HG02970 (cell line): ENCODE data around the gene MACROD1.

Source experiments
- ATAC-seq: cut with Tn5 transposase; IDR thresholded peaks from one replicate; pipeline ENCODE4 v1.9.1; 2021; ENCODE audit warnings: mild to moderate bottlenecking, moderate library complexity, moderate number of reproducible peaks; ENCODE audit not compliant: unreplicated experiment, low FRiP score

MACROD1 gene

GRCh38 chr11:64156235-64157011, 9.5 kb downstream of the MACROD1 start:
- ATAC-seq, result no peak

DNA sequence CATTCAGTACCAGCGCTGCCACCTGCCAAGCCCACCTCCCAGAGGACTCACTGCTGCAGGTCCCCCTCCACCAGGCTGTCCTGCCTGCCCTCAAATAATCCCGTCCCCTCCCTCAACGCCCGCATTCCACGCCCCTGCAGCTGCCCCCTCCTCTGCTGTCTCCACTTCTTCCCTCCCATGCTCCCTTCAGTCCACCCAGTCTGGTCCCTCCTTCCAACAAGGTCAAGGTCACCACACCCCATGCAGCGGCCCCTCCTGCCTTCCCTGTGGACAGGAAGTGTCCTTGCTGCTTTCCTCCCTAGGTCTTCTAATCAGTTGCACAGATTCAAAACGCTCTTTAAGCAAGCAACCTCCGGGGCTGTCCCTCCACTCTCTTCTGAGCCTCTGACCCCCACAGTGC, 12.1 kb downstream of the MACROD1 start:
- ATAC-seq, result no peak

- no peak for ATAC-seq
These were observed 12.8 kb downstream of the MACROD1 start for GRCh38 chr11:64152841-64153691.

DNA sequence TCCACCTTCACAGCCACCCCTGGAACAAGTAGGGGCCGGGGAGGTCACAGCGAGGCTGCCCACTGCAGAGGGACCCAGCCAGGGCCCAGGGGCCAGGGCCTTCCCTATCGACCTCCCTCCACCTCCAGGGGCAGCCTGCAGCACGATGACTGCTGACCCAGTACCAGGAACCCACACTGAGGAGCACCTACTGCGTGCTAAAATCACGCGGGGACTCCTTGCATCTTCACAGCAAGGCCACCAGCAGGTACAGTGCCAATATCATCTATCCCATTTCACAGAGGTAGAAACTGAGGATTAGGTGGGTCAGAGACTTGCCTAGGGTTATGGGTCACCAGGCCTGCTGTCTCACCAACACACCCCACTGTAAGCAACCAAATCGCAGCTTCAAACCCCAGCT, 14.6 kb downstream of the MACROD1 start:
- ATAC-seq, result no peak

GRCh38 chr11:64150481-64151239, 15.3 kb downstream of the MACROD1 start:
- no peak for ATAC-seq

GRCh38 chr11:64150051-64150450, 15.9 kb downstream of the MACROD1 start:
- no peak for ATAC-seq

- no peak for ATAC-seq
These were observed 16.8 kb downstream of the MACROD1 start for GRCh38 chr11:64148917-64149617.

- ATAC-seq, result no peak
These were observed 17.5 kb downstream of the MACROD1 start for GRCh38 chr11:64148226-64148916.

GRCh38 chr11:64146036-64146955, 19.6 kb downstream of the MACROD1 start:
- no peak for ATAC-seq

DNA sequence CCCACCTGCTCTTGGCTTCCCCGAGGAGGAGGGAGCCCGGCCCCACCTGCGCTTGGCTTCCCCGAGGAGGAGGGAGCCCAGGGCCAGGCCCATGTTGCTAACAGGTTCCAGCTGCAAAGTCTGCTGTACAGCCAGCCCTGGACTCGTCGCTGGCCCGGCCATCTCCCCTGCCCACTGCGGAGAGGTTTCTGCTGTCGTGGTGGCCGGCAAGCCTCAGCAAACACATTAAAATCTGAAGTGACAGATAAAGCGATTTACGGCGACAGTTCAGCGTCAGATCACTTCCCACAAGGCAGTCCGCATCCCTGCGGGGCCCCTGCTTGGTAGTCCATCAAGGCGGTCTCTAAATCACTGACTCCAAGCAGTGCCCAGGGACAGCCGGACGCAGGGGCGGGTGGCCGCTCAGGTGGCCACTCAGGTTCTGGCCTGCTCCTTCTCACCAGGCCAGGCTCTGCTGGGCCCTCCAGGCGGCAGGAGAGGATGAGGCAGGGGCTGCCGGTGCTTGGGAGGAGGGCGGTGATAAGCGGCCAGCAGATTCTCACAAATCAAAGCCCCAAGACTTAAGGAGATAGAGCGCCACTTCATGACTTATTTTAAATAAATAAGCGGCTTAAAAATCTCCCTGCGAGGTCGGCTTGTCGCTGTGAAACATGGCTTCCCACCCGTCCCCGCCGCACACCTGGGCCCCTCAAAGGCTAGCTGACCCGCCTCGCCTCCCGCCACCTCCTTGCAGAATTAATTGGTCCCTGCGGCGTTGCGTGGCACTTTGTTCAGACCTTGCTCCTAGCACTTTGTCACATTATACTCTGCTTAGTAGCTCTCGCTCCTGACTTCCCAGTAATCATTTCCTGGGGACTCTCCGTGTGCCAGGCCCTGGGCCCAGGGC, 21.1 kb downstream of the MACROD1 start:
- no peak for ATAC-seq

GRCh38 chr11:64141081-64141783, 24.7 kb downstream of the MACROD1 start:
- no peak for ATAC-seq

DNA sequence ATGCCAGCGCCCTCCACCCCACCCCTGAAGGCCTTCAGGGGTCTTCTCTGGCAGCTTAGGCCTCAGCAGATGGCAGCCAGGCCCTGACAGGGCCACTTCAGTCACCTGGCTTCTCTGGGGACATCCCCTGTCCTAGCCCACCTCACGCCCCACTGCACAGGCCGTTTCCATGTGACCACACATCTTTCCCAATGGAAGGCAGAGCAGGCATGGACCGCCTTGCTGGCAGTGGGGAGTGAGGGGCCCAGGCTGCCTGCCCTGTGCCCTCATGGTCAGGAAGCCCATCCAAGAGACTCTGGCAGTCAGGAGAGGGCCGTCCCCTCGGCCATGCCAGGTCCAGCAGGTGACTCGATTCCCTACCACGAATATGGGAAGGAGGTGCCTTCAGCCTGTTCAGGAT, 25.8 kb downstream of the MACROD1 start:
- no peak for ATAC-seq

DNA sequence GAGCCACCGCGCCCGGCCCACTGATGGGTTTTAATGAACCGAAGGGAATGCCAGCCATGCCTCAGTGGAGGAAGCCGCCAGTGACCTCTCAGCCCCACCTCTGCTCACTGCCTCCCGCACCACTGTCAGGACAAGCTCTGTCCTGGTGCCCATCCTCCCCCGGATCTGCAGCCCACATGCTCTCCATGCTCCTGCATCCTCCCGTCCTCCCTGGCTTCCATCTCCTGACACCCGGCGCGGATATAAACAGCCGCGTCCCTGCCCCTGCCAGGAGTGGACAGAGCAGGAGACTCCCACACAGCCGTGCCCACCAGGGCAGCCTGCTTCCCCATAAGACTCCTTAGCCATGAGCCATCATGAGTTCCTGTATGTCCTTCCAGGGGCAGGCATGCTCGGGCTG, 26.9 kb downstream of the MACROD1 start:
- ATAC-seq, result no peak

GRCh38 chr11:64138398-64138797, 27.5 kb downstream of the MACROD1 start:
- no peak for ATAC-seq

GRCh38 chr11:64136765-64137441, 29.0 kb downstream of the MACROD1 start:
- no peak for ATAC-seq

- no peak for ATAC-seq
These were observed 30.2 kb downstream of the MACROD1 start for GRCh38 chr11:64135711-64136110.

DNA sequence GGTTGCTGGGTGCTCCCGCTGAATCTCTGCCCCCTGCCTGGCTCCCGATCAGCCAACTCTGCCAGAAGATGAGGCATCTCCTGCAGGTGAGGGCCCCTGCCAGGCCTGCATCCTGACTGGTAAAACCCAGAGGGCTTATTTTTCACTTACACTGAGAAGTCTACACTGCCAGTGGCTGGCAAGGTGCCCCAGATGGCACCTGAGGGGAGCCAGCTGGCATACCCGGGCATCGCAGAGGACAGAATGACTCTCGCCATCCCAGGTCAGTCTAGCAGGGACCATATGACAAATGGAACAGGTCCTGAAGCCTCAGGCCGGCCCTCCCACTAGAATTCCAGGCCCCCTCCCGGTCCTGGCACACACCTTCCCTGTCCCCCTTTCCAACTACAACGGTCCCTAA, 30.9 kb downstream of the MACROD1 start:
- no peak for ATAC-seq
